Stimulated activated CD8-positive, alpha-beta memory T cell treated with anti-CD3 and anti-CD28 coated beads, Interleukin-15, amount 100 ng/mL, for 48 hours (primary cell): ENCODE measurements around the gene AK8.

Experiments used
- DNase-seq, 2 donors: peaks; one replicate each; pipeline ENCODE4 v3.0.0-alpha.2; 2020; ENCODE audit warnings: low read depth in 2 of 2

The AK8 gene

GRCh38 chr9:132858751-132859150 is 19.3 kb downstream of the AK8 start:
- no peak for DNase-seq

GRCh38 chr9:132857616-132858342 is 20.3 kb downstream of the AK8 start:
- no peak for DNase-seq

GRCh38 chr9:132857031-132857430 is 21.1 kb downstream of the AK8 start:
- DNase-seq = no peak

GRCh38 chr9:132855904-132856303 is 22.2 kb downstream of the AK8 start:
- DNase-seq = no peak

GRCh38 chr9:132854832-132855231 is 23.3 kb downstream of the AK8 start:
- DNase-seq = no peak

- DNase-seq = no peak
These were observed 24.6 kb downstream of the AK8 start for GRCh38 chr9:132853482-132853881.

- DNase-seq = no peak
These were observed 28.8 kb downstream of the AK8 start for GRCh38 chr9:132849185-132849706.

GRCh38 chr9:132846918-132847515 is 31.1 kb downstream of the AK8 start:
- DNase-seq = no peak

- no peak for DNase-seq
These were observed 31.8 kb downstream of the AK8 start for GRCh38 chr9:132846109-132846917.

- no peak for DNase-seq
These were observed 35.7 kb downstream of the AK8 start for GRCh38 chr9:132842124-132843044.

GRCh38 chr9:132840980-132841379 is 37.1 kb downstream of the AK8 start:
- DNase-seq = no peak

- DNase-seq = no peak
These were observed 39.8 kb downstream of the AK8 start for GRCh38 chr9:132838291-132838690.

- DNase-seq = no peak
These were observed 40.4 kb downstream of the AK8 start for GRCh38 chr9:132837501-132838286.

- no peak for DNase-seq
These were observed 43.7 kb downstream of the AK8 start for GRCh38 chr9:132834343-132834742.

- no peak for DNase-seq
These were observed 44.4 kb downstream of the AK8 start for GRCh38 chr9:132833550-132834121.

GRCh38 chr9:132832171-132832881 is 45.8 kb downstream of the AK8 start:
- no peak for DNase-seq

GRCh38 chr9:132828201-132828770 is 49.8 kb downstream of the AK8 start:
- no peak for DNase-seq

- no peak for DNase-seq
These were observed 50.7 kb downstream of the AK8 start for GRCh38 chr9:132827366-132827765.

- no peak for DNase-seq
These were observed 51.3 kb downstream of the AK8 start for GRCh38 chr9:132826621-132827365.
